ENCODE measurements around the gene TARP. TPM values are rescaled to one million over a fixed set of nuclear protein-coding genes. Genes with fewer than 3 reads are reported as not detected.

The TARP gene

Small RNA genes within 50 kb of the gene (small RNA-seq; reads per million reads assigned to genes)
- not detected for gene TRGJ1
- not detected for gene TRGJ2
- gene TRGJP: not detected
- not detected for gene TRGJP1
- gene TRGJP2: not detected
- gene TRGVA: not detected

Measured in skeletal muscle satellite cell (primary cell).